Measurements from ENCODE around the gene WBP11. TPM values are rescaled to one million over a fixed set of nuclear protein-coding genes. Genes with fewer than 3 reads are reported as not detected.
A peak's percentile ranks its signal among the peaks of the same experiment; 100 is the strongest.

The WBP11 gene
- total and polyA plus RNA-seq, 2 experiments from 2014 or later: 28.2 to 67.7 TPM

- TF ChIP-seq, protein P1, sequence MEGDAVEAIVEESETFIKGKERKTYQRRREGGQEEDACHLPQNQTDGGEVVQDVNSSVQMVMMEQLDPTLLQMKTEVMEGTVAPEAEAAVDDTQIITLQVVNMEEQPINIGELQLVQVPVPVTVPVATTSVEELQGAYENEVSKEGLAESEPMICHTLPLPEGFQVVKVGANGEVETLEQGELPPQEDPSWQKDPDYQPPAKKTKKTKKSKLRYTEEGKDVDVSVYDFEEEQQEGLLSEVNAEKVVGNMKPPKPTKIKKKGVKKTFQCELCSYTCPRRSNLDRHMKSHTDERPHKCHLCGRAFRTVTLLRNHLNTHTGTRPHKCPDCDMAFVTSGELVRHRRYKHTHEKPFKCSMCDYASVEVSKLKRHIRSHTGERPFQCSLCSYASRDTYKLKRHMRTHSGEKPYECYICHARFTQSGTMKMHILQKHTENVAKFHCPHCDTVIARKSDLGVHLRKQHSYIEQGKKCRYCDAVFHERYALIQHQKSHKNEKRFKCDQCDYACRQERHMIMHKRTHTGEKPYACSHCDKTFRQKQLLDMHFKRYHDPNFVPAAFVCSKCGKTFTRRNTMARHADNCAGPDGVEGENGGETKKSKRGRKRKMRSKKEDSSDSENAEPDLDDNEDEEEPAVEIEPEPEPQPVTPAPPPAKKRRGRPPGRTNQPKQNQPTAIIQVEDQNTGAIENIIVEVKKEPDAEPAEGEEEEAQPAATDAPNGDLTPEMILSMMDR (IDR thresholded peaks at IDR 0.05; ENCODE audit: low read depth, low read length): peak; percentile 44
- peak in 1 of 2 donors; percentile 57 for DNase-seq (ENCODE audit: low read depth in 1 of 2, low spot score in 1 of 2)
- Histone ChIP-seq H3K4me3 (no peak overlapping the region), H3K27ac (no peak overlapping the region), H3K27me3 (peaks cover 11% of the 10 kb centered on the region), H3K9me3 (ENCODE audit: low read depth) (no peaks in the 10 kb centered on the region), H3K36me3 (no peaks in the 10 kb centered on the region), H3K4me1 (ENCODE audit: low read depth) (no peaks in the 10 kb centered on the region)
Measured at GRCh38 chr12:14776236-14776961, 26.9 kb downstream of the WBP11 start.

- Histone ChIP-seq H3K4me1 (ENCODE audit: low read depth) (no peaks in the 10 kb centered on the region), H3K27me3 (peaks cover 11% of the 10 kb centered on the region), H3K4me3 (no peak overlapping the region), H3K36me3 (no peaks in the 10 kb centered on the region), H3K27ac (no peak overlapping the region), H3K9me3 (ENCODE audit: low read depth) (no peaks in the 10 kb centered on the region)
- TF ChIP-seq, protein P1 (IDR thresholded peaks at IDR 0.05; ENCODE audit: low read depth, low read length): no peak
- peak in 1 of 2 donors; percentile 70 for DNase-seq (ENCODE audit: low read depth in 1 of 2, low spot score in 1 of 2)
Measured at GRCh38 chr12:14775636-14775980, 27.7 kb downstream of the WBP11 start.

DNA sequence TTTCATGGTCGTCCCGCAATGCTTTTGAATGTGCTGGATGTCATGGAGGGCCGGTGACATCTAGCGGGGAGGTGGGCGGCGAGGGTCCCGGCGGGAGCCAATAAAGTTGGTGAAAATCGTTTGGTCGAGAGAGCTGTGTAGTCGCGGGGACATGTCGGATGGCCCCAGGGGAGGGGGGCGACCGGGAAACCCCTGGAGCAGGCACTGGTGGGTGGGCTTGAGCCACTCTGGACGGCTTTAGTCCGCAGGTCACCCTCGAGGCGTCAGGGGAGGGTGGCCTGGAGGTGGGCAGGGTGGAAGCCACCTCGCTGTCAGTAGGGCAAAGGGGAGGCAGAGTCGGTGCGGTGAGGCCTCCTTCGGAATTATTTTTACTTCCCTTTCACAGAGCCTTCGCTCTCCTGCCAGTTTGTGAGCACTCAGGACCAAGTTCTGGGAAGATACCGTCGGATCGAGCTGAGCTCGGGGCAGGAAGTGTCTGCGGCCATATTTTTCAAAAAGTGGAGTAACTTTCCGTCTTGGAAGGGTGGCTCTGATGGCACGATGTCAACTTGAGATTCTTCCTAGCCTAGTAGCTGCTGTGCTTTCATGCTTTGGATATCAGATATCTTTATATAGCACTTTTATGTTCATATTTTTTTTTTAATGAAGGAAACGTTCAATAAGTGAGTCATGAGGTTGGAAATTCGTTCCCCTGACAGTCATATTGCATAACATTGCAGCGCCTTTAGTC is 28.2 kb downstream of the WBP11 start:
- Histone ChIP-seq H3K27ac (peak overlapping the region; percentile 55), H3K4me3 (peak overlapping the region; percentile 70), H3K36me3 (no peaks in the 10 kb centered on the region), H3K27me3 (peaks cover 11% of the 10 kb centered on the region), H3K9me3 (ENCODE audit: low read depth) (no peaks in the 10 kb centered on the region), H3K4me1 (ENCODE audit: low read depth) (no peaks in the 10 kb centered on the region)
- peak; percentile 10 to 70 for DNase-seq (ENCODE audit: low read depth in 1 of 2, low spot score in 1 of 2)
- TF ChIP-seq, protein P1 (IDR thresholded peaks at IDR 0.05; ENCODE audit: low read depth, low read length): no peak

GRCh38 chr12:14774074-14774905 is 29.0 kb downstream of the WBP11 start:
- Histone ChIP-seq H3K4me3 (peak overlapping the region; percentile 70), H3K9me3 (ENCODE audit: low read depth) (no peaks in the 10 kb centered on the region), H3K36me3 (no peaks in the 10 kb centered on the region), H3K27me3 (peaks cover 11% of the 10 kb centered on the region), H3K27ac (peak overlapping the region; percentile 55), H3K4me1 (ENCODE audit: low read depth) (no peaks in the 10 kb centered on the region)
- peak; percentile 86 to 98 for DNase-seq (ENCODE audit: low read depth in 1 of 2, low spot score in 1 of 2)
- TF ChIP-seq, protein P1 (IDR thresholded peaks at IDR 0.05; ENCODE audit: low read depth, low read length): no peak

GRCh38 chr12:14773685-14774073 is 29.6 kb downstream of the WBP11 start:
- Histone ChIP-seq H3K4me1 (ENCODE audit: low read depth) (peaks cover 3% of the 10 kb centered on the region), H3K27me3 (peaks cover 11% of the 10 kb centered on the region), H3K9me3 (ENCODE audit: low read depth) (no peaks in the 10 kb centered on the region), H3K36me3 (no peaks in the 10 kb centered on the region), H3K27ac (no peak overlapping the region), H3K4me3 (peak overlapping the region; percentile 70)
- TF ChIP-seq, protein P1 (IDR thresholded peaks at IDR 0.05; ENCODE audit: low read depth, low read length): no peak
- no peak for DNase-seq (ENCODE audit: low read depth in 1 of 2, low spot score in 1 of 2)

Data from cardiac muscle cell (in vitro differentiated cells and primary cell).